ENCODE results near the gene SUGP2. TPM values are rescaled to one million over a fixed set of nuclear protein-coding genes. Genes with fewer than 3 reads are reported as not detected.

SUGP2 gene
- total RNA-seq = 35.2 and 39.9 TPM in 2 replicates

GRCh38 chr19:19033426-19034203 is at the start of gene SUGP2, which contains the start of gene ARMC6:
Gene SUGP2 (minus strand): TSS chr19:19033517. CDS start chr19:19031071, 2,446 bp downstream.
Gene ARMC6 (plus strand): TSS chr19:19033603. CDS start chr19:19034210, 607 bp downstream.

GRCh38 chr19:19063183-19064097 is 30.1 kb upstream of the SUGP2 start, which contains the start of gene SLC25A42:
Gene SLC25A42 (plus strand): TSS chr19:19063994. CDS start chr19:19096125, 32,131 bp downstream.

Other genes starting within 250 kb of the SUGP2 start
- 0.13 TPM in 1 of 2 replicates, not detected in the other for gene COMP, start 242.2 kb downstream of the SUGP2 start, total RNA-seq
- 59.8 and 78.9 TPM in 2 replicates for gene UPF1, start 201.6 kb downstream of the SUGP2 start, total RNA-seq
- 1.3 and 1.9 TPM in 2 replicates for gene CERS1, start 137.4 kb downstream of the SUGP2 start, total RNA-seq
- 146 and 154 TPM in 2 replicates for gene COPE, start 114.1 kb downstream of the SUGP2 start, total RNA-seq
- gene DDX49, start 113.8 kb downstream of the SUGP2 start, total RNA-seq = 44.1 and 47.7 TPM in 2 replicates
- 61.0 and 93.2 TPM in 2 replicates for gene HOMER3, start 92.3 kb downstream of the SUGP2 start, total RNA-seq
- 36.4 and 39.9 TPM in 2 replicates for gene ARMC6, start 86 bp upstream of the SUGP2 start, total RNA-seq
- 3.5 and 4.0 TPM in 2 replicates for gene SLC25A42, start 30.5 kb upstream of the SUGP2 start, total RNA-seq
- 13.3 and 18.9 TPM in 2 replicates for gene TMEM161A, start 105.0 kb upstream of the SUGP2 start, total RNA-seq
- gene MEF2B, start 136.7 kb upstream of the SUGP2 start, total RNA-seq = 0.13 TPM in 1 of 2 replicates, not detected in the other
- gene BORCS8, start 158.6 kb upstream of the SUGP2 start, total RNA-seq = 13.2 and 19.9 TPM in 2 replicates
- 51.3 and 57.7 TPM in 2 replicates for gene RFXANK, start 158.7 kb upstream of the SUGP2 start, total RNA-seq
- 8.2 and 11.5 TPM in 2 replicates for gene NR2C2AP, start 169.9 kb upstream of the SUGP2 start, total RNA-seq
- gene NCAN, start 178.4 kb upstream of the SUGP2 start, total RNA-seq = not detected in 2 replicates
- gene TM6SF2, start 239.8 kb upstream of the SUGP2 start, total RNA-seq = not detected in 2 replicates

Data from thoracic aorta endothelial cell (primary cell).